SW480 (cell line): ENCODE data around the gene DSCAML1.
"Not testable (repeated sequence)": the region's sequence is repeated elsewhere in the genome, so short reads cannot be mapped to it uniquely, and the experiment has no call there.

Experiments used
- DNase-seq: peaks from one replicate; pipeline ENCODE4 v3.0.0-alpha.2; 2016; ENCODE audit warnings: low spot score

Gene DSCAML1

GRCh38 chr11:117424781-117425180 is 372.2 kb downstream of the DSCAML1 start:
- DNase-seq = no peak

GRCh38 chr11:117423046-117423575 is 373.9 kb downstream of the DSCAML1 start:
- no peak for DNase-seq

GRCh38 chr11:117421476-117421875 is 375.5 kb downstream of the DSCAML1 start:
- DNase-seq = no peak

GRCh38 chr11:117421041-117421440 is 376.0 kb downstream of the DSCAML1 start:
- DNase-seq = no peak

GRCh38 chr11:117420598-117420997 is 376.4 kb downstream of the DSCAML1 start:
- no peak for DNase-seq

- no peak for DNase-seq
These were observed 376.9 kb downstream of the DSCAML1 start for GRCh38 chr11:117420143-117420485.

- no peak for DNase-seq
These were observed 377.4 kb downstream of the DSCAML1 start for GRCh38 chr11:117419482-117420142.

GRCh38 chr11:117418737-117419481 is 378.1 kb downstream of the DSCAML1 start:
- DNase-seq = no peak

- DNase-seq = no peak
These were observed 379.2 kb downstream of the DSCAML1 start for GRCh38 chr11:117417856-117418255.

GRCh38 chr11:117417342-117417741 is 379.7 kb downstream of the DSCAML1 start:
- DNase-seq = no peak

GRCh38 chr11:117415358-117415896 is 381.6 kb downstream of the DSCAML1 start:
- no peak for DNase-seq

GRCh38 chr11:117414724-117415123 is 382.3 kb downstream of the DSCAML1 start:
- no peak for DNase-seq

GRCh38 chr11:117413616-117414015 is 383.4 kb downstream of the DSCAML1 start:
- DNase-seq = no peak

GRCh38 chr11:117412653-117413275 is 384.3 kb downstream of the DSCAML1 start:
- DNase-seq = no peak

GRCh38 chr11:117412176-117412575 is 384.8 kb downstream of the DSCAML1 start:
- no peak for DNase-seq

- DNase-seq = no peak
These were observed 385.3 kb downstream of the DSCAML1 start for GRCh38 chr11:117411736-117412135.

- no peak for DNase-seq
These were observed 385.9 kb downstream of the DSCAML1 start for GRCh38 chr11:117410861-117411710.

GRCh38 chr11:117410238-117410637 is 386.8 kb downstream of the DSCAML1 start:
- no peak for DNase-seq

GRCh38 chr11:117409511-117409910 is 387.5 kb downstream of the DSCAML1 start:
- no peak for DNase-seq

GRCh38 chr11:117408356-117408755 is 388.7 kb downstream of the DSCAML1 start:
- DNase-seq = no peak

GRCh38 chr11:117407016-117407415 is 390.0 kb downstream of the DSCAML1 start:
- DNase-seq = no peak

- DNase-seq = not testable (repeated sequence)
These were observed 391.1 kb downstream of the DSCAML1 start for GRCh38 chr11:117405898-117406297.
